Measurements from ENCODE around the gene P2RX4. TPM values are rescaled to one million over a fixed set of nuclear protein-coding genes. Genes with fewer than 3 reads are reported as not detected.

P2RX4 gene
- total RNA-seq, 1 donor from 2014 or later = 26.5 TPM

GRCh38 chr12:121217063-121217462, 7.1 kb downstream of the P2RX4 start:
- no peak overlapping the region for H3K27ac ChIP-seq
- no peaks in the 10 kb centered on the region for H3K36me3 ChIP-seq
- H3K4me3 ChIP-seq = no peak overlapping the region
- H3K27me3 ChIP-seq = no peaks in the 10 kb centered on the region
- H3K9me3 ChIP-seq = no peaks in the 10 kb centered on the region
- TF ChIP-seq CTCF (IDR thresholded peaks at IDR 0.05) = no peak
- TF ChIP-seq POLR2A (IDR thresholded peaks at IDR 0.05) = no peak
- no peak for TF ChIP-seq POLR2AphosphoS5 (IDR thresholded peaks at IDR 0.05; ENCODE audit: insufficient read depth in 1 of 2, low read depth in 1 of 2)
- intact Hi-C loops (cut with DNase I) = no loop called here
- no peak for DNase-seq (ENCODE audit: extremely low spot score in 2 of 2)
- H3K4me1 ChIP-seq = peaks cover 10% of the 10 kb centered on the region

- H3K27me3 ChIP-seq = no peaks in the 10 kb centered on the region
- no peak for DNase-seq (ENCODE audit: extremely low spot score in 2 of 2)
- H3K36me3 ChIP-seq = no peaks in the 10 kb centered on the region
- no peaks in the 10 kb centered on the region for H3K9me3 ChIP-seq
- peaks cover 10% of the 10 kb centered on the region for H3K4me1 ChIP-seq
- H3K4me3 ChIP-seq = no peak overlapping the region
- intact Hi-C loops (cut with DNase I) = no loop called here
- TF ChIP-seq CTCF (IDR thresholded peaks at IDR 0.05) (no peak), POLR2AphosphoS5 (IDR thresholded peaks at IDR 0.05; ENCODE audit: insufficient read depth in 1 of 2, low read depth in 1 of 2) (no peak), POLR2A (IDR thresholded peaks at IDR 0.05) (no peak)
- H3K27ac ChIP-seq = no peak overlapping the region
Measured at GRCh38 chr12:121217761-121218160, 7.8 kb downstream of the P2RX4 start.

GRCh38 chr12:121218588-121219352, 8.8 kb downstream of the P2RX4 start:
- no peak for DNase-seq (ENCODE audit: extremely low spot score in 2 of 2)
- TF ChIP-seq POLR2AphosphoS5 (IDR thresholded peaks at IDR 0.05; ENCODE audit: insufficient read depth in 1 of 2, low read depth in 1 of 2) = no peak
- TF ChIP-seq CTCF (IDR thresholded peaks at IDR 0.05) = no peak
- TF ChIP-seq POLR2A (IDR thresholded peaks at IDR 0.05) = no peak
- Histone ChIP-seq H3K4me3 (no peak overlapping the region), H3K9me3 (no peaks in the 10 kb centered on the region), H3K27me3 (no peaks in the 10 kb centered on the region), H3K27ac (no peak overlapping the region), H3K36me3 (no peaks in the 10 kb centered on the region), H3K4me1 (peaks cover 10% of the 10 kb centered on the region)
- intact Hi-C loops (cut with DNase I) = no loop called here

GRCh38 chr12:121219353-121219986, 9.5 kb downstream of the P2RX4 start:
- no peak for TF ChIP-seq CTCF (IDR thresholded peaks at IDR 0.05)
- TF ChIP-seq POLR2A (IDR thresholded peaks at IDR 0.05) = no peak
- Histone ChIP-seq H3K9me3 (no peaks in the 10 kb centered on the region), H3K27me3 (no peaks in the 10 kb centered on the region), H3K4me3 (no peak overlapping the region), H3K27ac (no peak overlapping the region), H3K4me1 (peaks cover 5% of the 10 kb centered on the region), H3K36me3 (no peaks in the 10 kb centered on the region)
- no peak for DNase-seq (ENCODE audit: extremely low spot score in 2 of 2)
- intact Hi-C loops (cut with DNase I) = no loop called here

- no peaks in the 10 kb centered on the region for H3K27me3 ChIP-seq
- DNase-seq (ENCODE audit: extremely low spot score in 2 of 2) = no peak
- intact Hi-C loops (cut with DNase I) = no loop called here
Measured at GRCh38 chr12:121222847-121223246, 12.9 kb downstream of the P2RX4 start.

More at GRCh38 chr12:121222847-121223246, 12.9 kb downstream of the P2RX4 start:
- H3K4me3 ChIP-seq = no peak overlapping the region
- H3K36me3 ChIP-seq = peaks cover 0 to 6% of the 10 kb centered on the region in 2 donors
- no peak overlapping the region for H3K27ac ChIP-seq
- H3K9me3 ChIP-seq = no peaks in the 10 kb centered on the region
- TF ChIP-seq POLR2A (IDR thresholded peaks at IDR 0.05) (no peak), POLR2AphosphoS5 (IDR thresholded peaks at IDR 0.05; ENCODE audit: insufficient read depth in 1 of 2, low read depth in 1 of 2) (no peak), CTCF (IDR thresholded peaks at IDR 0.05) (no peak)
- H3K4me1 ChIP-seq = no peaks in the 10 kb centered on the region
